ENCODE measurements around the gene RBM33.

GRCh38 chr7:155743177-155743576 lies 98.7 kb downstream of the RBM33 start:
- TF ChIP-seq CTCF (IDR thresholded peaks at IDR 0.05; ENCODE audit: low read length) = no peak
- TF ChIP-seq EZH2 (IDR thresholded peaks at IDR 0.05; ENCODE audit: borderline replicate concordance, low read length) = no peak
